GM21737 (cell line): Measurements from ENCODE around the gene APOL3.
"Not testable (repeated sequence)": the region's sequence is repeated elsewhere in the genome, so short reads cannot be mapped to it uniquely, and the experiment has no call there.

Source experiments
- ATAC-seq: cut with Tn5 transposase; IDR thresholded peaks from one replicate; pipeline ENCODE4 v1.9.1; 2021; ENCODE audit warnings: mild to moderate bottlenecking, moderate library complexity; ENCODE audit not compliant: unreplicated experiment

Gene APOL3, protein sequence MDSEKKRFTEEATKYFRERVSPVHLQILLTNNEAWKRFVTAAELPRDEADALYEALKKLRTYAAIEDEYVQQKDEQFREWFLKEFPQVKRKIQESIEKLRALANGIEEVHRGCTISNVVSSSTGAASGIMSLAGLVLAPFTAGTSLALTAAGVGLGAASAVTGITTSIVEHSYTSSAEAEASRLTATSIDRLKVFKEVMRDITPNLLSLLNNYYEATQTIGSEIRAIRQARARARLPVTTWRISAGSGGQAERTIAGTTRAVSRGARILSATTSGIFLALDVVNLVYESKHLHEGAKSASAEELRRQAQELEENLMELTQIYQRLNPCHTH

DNA sequence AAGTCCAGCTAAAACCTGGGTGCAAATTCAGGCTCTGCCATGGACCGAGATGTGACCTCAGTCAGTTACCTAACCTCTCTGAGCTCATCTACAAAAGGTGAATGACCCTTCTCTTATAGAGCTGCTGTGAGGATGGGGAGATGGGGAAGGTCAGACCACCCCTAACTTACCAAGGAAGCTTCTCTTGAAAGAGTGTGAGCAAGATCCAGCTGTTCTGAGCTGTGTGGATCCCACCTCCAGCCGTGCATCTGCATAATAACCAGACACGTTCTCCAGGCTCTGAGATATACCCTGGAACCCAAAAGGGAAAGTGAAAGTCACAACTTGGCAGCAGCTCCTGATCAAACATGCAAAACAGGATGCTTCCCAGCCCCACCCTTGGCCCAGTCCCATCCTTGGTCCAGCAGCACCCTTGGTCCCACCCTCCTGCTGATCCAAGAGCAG, at the start of gene APOL3:
APOL3 (minus strand) TSS at position 257 of the 444 bp plus-strand sequence. CDS start 11,700 bp downstream, outside the sequence.
- ATAC-seq = no peak

DNA sequence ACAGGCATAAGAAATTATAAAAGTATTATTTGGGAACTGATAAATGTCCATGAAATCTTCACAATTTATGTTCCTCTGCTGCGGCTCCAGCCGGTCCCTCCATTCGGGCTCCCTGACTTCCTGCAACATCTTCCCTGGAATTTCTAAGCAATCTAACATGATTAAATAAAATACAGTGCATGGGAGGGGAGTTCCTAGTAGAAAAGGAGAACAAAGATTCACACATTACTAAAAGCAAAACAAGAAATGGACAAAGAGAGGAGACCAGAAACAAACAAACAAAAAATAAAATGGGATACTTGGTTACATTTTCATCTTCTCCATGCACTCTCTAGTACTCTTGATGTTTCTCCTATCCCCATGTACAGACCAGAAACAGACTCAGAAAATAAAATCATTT, 49.7 kb upstream of the APOL3 start:
- ATAC-seq = no peak

DNA sequence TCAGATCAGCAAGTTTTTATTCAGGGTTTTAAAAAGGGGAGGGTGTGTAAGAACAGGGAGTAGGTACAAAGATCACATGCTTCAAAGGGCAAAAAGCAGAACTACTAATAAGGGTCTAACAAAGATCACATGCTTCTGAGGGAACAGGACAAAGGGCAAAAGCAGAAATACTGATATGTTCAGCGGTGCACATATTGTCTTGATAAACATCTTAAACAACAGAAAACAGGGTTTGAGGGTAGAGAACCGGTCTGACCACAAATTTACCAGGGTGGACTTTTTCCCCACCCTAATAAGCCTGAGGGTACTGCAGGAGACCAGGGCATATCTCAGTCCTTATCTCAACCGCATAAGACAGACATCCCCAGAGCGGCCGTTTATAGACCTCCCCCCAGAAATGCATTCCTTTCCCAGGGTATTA, 48.9 kb upstream of the APOL3 start:
- ATAC-seq = not testable (repeated sequence)

DNA sequence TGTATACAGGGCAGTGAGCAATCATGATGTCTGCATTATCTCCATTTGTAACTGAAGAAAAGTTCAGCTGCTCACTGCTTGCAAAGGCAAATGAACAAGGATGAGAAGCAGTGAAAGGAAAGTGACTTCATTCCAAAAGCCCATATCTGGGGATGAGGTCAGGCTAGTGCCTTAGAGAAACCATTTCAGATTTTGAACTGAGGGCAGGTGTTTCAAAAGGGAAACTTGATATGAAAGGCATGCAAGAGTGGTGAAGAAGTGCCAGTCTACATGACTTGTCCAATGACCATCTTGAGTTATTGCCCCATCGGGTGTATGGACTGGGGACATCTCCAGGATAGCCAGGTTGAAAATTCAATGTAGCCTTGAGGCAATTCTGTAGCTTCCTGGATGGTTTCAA, 48.4 kb upstream of the APOL3 start:
- no peak for ATAC-seq

DNA sequence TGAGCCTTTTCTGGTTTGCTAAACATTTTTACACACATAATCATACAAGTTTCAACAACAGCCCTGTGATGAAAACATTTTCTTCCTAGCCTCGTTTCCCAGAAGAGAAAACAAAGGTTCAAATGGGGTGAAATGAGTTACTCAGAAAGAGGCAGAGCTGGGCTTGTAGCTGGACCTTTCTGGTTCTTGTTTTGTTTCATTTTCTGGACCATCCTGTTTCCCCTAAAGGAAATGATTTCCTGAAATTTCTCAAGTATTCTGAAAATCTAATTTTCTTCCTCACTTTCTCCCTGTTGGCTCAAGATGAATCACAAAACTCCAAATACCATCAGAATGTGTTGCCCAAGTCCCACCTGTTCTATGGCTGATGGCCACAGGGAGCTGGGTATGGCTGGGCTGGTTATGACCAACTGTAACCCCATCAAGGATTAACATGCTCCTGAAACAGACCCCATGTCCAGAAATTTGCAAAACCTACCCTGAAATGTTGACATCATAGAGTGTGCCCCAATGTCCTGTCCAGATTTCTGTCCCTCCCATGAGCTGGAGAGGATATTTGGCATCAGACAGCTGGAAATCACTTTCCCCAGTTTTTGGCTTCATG, 47.7 kb upstream of the APOL3 start:
- no peak for ATAC-seq

DNA sequence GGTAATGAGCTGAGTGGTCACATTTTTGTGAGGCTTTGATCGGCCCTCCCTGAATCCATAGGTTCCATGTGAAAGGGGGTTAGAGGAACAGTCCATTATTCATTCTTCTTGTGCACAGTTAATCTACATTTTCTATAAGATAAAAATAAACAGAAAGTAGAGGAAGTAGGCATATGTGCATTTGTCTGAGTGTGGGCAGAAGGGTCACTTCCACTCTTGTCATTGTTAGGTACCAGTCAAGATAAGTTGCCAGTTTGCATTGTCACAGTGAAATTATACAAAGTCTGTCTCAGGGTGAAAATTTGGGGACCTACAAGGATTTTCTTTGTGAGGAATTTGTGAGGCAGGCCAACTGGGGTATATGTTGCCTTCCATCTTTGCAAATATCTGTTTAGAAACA, 45.7 kb upstream of the APOL3 start:
- ATAC-seq = no peak

DNA sequence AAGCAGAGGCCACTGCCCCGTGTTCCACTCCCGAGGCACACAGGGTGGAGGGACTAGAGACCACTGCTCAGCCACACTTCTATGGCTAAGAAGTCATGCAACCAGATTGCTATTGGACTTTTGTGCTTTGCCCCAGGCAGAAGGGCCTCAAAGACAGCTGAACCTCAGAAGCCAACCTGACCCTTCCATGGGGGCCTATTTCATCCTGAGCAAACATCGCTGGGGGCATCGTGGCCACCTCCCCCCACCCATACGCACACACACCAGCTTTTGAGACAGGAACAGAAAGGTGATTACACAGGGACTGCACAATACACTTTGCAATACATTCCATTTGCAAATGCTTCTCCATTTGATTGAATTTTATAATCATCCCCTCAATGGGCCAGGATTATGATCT, 45.0 kb upstream of the APOL3 start:
- not testable (repeated sequence) for ATAC-seq

DNA sequence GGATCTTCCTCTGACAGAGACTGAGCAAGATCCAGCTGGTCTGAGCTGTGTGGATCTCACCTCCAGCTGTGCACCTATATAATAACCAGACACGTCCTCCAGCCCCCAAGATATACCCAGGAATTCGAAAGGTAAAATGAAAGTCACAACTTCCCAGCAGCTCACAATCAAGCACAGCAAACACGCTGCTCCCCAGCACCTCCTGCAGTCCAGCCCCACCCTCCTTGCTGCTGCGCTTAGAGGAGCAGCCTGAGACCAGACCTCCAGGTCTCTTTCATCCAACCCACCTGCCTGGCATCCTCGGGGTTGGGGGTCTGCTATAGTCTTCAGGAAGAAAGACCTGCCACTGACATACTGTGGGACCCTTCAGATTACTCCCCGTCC, 44.1 kb upstream of the APOL3 start:
- ATAC-seq = no peak

DNA sequence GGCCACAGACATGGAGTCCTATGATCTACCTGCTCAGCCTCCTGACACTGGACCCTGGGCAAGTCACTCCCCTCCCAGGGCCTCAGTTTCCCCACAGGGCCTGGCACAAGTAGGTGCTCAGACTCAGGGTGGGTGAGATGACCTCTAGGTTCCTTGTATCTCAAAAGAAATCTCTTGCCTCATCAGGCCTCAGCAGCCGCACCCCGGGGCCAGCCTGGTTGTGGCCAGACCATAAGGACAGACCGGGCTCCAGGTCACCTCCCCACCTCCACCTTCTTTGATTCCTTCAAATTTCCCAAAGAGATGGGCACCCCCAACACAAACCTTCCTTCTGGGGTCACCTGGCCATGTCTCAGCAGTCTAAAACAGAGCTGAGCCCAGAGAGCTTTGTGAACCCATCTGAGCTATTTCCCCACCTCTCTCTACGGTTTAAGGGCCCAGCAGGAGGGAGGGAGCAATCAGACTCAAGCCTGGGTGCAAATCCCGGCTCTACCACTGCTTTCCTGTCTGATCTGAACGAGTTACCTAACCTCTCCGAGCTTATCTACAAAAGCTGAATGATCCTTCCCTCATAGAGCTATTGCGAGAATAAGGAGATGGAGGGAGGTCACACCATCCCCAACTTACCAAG, 43.6 kb upstream of the APOL3 start:
- ATAC-seq = no peak

DNA sequence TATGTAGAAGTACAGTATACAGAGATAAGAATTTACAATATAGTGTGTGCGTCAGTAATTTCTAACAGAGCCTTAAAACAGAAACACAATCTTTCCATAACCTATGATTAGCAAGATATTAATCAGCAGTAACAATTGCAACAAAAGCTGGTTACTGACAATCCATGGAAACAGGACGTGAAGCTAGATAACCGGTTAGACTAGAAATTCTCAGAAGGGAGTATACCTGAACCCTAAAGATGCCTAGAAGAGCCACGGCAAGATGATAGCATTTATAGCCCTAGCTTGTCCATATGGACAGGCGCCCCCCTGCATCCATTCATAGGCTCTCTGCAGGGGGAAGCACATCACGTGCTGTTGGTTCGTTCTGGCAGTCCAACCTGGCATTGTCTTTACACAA, 42.9 kb upstream of the APOL3 start:
- ATAC-seq = not testable (repeated sequence)

DNA sequence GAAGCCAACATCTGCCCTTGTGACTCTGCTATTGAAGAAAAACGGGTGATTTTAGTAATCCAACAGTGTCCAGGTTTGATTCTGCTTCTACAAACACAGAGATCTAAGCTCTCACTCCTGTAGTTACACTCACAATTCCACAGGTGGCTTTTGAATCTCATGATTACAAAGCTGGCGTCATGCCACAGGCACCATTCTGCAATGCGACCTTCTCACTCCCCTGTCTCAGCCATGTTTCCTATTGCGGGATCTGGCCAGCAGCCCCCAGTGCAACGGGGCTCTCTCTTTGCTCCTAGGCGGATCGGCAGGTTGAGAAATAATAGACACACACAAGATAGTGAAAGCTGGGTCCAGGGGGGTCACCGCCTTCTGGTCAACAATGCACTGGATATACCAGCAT, 42.4 kb upstream of the APOL3 start:
- not testable (repeated sequence) for ATAC-seq

DNA sequence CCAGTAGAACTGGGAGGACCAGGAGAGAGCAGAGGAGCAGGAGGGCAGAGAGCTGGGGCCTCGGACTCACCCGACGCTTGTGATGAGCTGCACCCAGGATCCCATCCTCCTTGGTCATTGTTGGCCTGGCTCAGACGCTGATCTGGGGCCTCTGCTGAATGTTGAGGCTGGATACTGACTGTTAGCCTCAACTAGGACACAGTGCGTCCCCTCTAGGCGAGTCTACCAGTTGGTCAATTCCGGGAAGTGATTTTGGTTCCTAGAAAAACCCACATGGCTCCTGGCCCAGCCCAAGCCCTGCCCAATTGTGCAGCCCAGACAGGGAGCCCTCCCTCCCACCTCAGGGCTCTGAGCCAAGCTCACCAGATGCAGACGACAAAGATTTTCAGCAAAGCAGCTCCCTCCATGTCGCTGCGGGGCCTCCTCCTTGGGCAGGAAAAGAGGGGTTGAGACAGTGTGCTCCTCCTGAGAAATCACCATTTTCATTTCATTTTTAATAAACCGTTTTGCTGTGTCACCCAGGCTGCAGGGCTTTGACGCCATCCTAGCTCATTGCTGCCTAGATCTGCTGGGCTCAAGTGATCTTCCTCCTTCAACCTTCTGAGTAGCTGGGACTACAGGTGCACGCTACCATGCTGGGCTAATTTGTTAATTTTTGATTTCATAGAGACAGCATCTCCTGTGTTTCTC, 41.2 kb upstream of the APOL3 start, which contains the start of gene APOL4:
APOL4 (minus strand) TSS at position 180 of the 690 bp plus-strand sequence; CDS start at position 105, 75 bp downstream.
- no peak for ATAC-seq

DNA sequence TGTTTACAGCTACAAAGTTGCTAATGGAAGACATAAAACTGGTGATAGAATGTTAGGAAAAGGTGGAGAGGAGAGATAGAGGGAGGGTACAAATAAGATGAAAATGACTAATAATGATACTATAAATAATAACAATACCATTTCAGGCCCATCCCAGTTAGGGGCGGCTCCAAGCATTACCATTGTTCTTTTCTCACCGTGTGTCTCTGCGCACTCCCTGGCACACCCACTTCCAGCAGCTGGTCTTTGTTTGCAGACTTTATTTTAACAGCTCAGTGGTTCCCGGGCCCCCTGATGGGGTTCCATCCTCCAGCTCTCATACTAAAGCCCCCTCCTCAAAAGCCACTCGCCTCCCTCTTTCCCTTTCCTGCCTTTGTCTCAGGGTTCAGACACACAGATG, 40.5 kb upstream of the APOL3 start:
- ATAC-seq = not testable (repeated sequence)

DNA sequence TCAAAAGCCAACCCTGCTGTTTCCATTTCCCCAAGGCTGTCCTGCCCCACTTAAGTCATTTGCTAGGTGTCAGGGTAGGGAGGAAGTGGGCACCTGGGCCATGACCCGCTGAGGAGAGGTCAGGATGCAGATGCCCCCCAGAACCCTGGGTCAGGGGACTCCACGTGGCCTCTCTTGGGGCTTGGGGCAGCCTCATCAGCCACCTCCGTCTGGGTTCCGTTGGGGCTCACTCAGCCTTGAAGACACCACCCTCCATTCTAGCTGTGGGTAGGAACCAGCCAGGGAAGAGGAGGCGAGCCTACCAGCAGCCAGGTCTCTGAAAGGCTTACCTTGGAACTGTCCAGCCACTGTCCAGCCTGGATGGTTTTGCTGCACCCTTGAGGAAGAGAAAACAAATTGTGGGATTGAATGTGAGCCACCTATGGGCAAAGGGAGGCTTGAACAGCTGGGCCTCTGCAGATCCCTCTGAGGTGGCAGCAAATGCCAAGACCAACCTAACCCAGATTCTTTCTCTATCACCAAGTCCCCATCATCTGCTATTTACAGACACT, 38.5 kb upstream of the APOL3 start:
- ATAC-seq = no peak

DNA sequence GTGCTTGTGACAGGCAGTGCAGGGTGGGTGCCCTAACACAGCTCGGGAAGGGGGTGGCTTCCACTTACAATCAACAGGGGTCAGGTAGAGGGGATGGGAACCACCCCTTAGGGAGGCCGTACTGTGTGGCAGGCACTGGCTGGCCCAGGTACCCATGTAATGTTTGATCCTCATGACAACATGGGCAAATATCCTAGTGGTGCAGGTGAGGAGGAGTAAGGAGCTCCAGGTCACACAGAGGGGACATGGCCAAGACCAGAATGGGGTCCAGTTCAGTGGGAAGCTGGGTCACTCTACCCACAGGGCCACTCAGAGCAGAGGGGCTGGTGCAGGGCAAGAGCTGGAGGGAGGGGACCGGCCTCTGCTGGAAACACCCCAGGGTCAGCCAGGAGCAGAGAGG, 38.0 kb upstream of the APOL3 start:
- ATAC-seq = no peak

DNA sequence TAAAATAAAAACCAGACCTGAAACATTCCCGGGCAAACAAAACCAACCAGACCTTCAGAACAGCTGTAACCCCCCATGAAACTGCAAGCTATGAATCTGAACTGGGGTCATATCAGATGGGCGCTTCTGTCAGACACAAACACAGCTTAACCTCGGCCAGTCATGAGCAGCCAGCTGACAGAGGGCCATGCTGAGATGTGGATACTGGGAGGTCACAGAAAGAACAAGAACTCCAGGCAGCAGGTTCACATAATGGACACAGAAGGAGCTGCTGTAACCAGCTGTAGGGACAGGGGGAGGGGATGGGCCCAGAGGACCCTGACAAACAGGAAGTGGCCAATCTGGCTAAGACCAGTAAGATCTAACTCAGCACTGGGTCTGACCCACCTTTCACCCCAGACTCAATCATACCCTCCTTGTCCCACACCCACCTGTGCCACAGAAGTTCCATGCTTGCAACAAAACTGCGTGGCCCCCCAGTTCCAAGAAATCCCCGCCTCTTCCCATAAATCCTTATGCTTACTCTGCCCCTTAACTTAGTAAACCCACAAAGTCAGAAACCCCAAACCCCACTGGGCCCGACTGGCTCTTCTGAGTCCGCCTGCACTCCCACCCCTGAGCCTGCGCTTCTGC, 37.1 kb upstream of the APOL3 start:
- ATAC-seq = no peak

DNA sequence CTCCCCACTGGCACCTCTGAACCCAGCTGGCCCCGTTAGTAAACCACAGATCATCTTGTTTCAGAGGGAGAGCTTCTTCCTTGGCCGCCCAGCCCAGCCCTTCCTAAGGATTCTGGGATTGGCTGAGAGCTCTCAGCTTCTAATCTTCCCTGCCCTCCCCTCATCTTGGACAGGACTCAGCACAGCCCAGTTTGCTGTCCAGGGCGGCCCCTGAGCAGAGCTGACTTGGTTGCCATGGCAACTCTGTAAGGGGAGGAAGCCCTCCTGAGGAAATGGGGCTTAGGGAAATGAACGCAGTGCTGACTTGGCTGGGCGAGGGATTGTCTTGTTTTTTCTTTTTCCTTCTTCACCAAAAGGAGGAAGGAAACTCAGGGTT, 36.5 kb upstream of the APOL3 start:
- no peak for ATAC-seq

DNA sequence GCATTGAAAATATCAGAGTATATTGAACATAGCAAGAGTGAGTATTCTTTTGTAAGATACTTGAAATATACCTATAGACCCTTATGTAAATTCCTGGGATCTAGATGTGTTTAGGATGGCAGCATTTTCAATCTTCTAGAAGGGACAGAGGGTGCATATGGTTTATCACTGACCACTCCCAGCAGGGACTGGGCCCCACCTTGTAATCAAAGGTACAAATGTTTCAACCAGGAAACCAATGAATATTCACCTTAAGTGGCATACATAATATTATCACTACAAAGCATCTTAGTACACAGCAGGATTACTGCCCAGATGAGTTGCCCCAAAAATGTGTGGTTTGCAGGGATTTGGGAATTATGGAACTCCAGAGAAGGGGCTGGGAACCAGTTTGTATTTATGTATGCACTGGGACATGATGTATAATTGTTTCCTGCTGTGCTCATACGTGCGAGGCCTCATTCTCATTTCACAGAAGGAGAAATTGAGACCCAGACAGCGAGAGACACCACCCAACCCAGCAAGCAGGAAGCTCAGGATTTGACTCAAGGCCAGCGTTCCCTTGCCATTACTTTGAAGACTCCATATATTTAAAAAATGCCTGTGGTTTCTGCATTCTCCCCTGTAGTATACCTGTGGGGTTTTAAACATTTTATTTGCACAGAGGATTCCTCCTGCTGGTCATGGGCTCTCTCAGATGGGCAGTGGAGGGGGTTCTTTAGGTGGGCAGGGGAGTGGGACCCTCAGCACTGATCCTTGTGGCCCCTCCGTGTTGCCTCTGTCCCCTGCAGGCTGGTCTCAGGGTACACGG, 35.9 kb upstream of the APOL3 start:
- no peak for ATAC-seq

DNA sequence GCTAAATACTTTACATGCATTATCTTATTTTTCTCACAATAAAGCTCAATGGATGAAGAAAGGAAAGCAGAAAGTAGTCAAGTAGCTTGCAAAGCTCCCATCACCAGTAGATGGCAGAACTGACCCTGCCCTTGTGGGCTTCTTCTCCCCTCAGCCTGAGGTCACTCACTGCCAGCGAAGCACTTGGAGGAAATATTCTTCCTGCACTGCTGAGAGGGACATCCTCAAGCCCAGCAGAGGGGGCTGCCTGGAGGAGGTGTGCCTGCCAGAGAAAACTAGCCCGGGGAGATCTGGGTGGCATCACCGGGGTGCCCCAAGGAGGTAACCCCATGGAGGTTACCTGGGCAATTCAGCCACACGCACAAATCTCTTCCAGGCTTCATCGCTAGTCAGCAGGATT, 34.4 kb upstream of the APOL3 start:
- ATAC-seq = no peak

DNA sequence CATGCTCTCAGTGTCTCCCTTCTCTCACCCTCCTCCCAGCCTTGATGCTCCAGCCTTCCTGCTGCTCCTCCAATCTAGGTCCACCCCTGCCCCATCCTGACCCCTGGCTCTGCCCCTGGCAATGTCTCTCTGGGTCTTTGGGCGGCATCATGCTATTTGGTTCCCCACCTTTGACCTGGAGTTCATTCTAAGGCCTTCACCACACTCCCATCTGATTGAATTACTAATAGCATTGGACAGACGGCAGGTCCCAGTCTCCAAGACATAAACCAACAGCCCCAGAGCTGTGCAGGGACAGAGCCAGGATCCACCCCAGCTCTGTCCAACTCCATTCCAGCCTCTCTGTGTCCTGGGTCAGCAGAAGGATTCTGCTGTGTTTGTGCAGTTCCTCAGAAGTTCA, 33.8 kb upstream of the APOL3 start:
- no peak for ATAC-seq
